Fibroblast of skin of scalp (primary cell): ENCODE data around the gene ARL8A.
"Not testable (repeated sequence)": the region's sequence is repeated elsewhere in the genome, so short reads cannot be mapped to it uniquely, and the experiment has no call there.

ENCODE experiments used
- DNase-seq: peaks from one replicate; pipeline ENCODE4 v3.0.0-alpha.2; 2013

Gene ARL8A

DNA sequence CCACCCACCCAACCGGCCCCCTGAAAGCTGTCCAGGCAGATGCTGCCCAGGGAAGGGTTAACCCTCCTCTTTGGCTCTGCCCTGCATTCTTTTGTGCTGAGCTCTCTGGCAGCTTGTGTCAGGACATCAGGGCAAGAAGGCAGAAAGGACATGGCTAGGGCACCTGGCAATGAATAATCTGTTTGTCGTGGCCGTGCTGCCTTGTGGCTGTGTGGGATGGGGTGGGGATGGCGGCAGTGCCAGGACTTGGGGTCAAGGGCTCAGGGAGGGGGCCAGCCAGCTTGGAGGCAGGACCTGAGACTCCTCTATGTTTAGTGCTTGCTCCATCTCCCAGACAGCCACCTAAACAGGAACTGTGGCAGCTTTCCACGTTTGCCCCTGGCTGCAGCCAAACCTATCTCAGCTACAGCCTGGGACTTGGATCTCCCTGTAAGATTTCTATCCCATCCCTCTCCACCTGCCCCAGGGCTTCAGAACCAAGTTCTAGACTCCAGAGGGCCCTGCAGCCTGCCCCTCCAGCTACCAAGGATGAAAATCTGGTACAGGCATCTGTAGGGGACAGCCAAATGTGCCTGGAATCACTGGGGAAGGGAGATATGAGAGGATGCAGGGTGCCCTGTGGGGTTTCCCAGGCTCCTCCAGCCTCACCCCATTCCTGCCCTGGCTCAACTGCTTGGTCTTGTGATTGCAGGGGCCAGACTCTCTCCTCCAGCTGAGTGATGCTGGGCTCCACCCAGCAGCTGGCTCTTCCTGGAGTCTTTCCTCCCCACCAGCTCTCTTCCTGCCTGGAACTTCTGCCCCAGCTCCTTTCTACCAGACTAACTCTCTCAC lies 31.5 kb downstream of the ARL8A start:
- no peak for DNase-seq

DNA sequence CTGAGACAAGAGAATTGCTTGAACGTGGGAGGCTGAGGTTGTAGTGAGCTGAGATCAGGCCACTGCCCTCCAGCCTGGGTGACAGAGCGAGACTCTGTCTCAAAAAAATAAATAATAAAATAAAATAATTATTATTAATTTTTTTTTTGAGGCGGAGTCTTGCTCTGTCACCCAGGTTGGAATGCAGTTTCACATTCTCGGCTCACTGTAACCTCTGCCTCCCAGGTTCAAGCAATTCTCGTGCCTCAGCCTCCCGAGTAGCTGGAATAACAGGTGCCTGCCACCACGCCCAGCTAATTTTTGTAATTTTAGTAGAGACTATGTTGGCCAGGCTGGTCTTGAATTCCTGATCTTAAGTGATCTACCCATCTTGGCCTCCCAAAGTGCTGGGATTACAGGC lies 32.9 kb downstream of the ARL8A start:
- not testable (repeated sequence) for DNase-seq

DNA sequence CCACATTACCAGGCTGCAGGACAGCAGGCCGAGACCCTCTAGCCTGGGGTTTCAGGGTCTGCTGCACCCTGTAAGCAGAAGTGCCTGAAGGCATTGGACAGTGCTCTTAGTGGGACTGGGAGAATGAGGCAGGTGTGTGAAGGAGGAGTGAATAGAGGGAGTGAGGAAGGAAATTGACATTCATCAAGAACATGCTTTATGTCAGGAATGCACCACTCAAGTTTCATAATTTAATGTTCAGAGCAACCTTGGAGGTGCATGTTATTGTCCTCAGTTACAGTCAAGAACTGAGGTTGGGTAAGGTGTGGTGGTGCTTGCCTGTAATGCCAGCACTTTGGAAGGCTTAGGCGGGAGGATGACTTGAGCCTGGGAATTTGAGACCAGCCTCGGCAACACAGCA lies 33.6 kb downstream of the ARL8A start:
- no peak for DNase-seq

DNA sequence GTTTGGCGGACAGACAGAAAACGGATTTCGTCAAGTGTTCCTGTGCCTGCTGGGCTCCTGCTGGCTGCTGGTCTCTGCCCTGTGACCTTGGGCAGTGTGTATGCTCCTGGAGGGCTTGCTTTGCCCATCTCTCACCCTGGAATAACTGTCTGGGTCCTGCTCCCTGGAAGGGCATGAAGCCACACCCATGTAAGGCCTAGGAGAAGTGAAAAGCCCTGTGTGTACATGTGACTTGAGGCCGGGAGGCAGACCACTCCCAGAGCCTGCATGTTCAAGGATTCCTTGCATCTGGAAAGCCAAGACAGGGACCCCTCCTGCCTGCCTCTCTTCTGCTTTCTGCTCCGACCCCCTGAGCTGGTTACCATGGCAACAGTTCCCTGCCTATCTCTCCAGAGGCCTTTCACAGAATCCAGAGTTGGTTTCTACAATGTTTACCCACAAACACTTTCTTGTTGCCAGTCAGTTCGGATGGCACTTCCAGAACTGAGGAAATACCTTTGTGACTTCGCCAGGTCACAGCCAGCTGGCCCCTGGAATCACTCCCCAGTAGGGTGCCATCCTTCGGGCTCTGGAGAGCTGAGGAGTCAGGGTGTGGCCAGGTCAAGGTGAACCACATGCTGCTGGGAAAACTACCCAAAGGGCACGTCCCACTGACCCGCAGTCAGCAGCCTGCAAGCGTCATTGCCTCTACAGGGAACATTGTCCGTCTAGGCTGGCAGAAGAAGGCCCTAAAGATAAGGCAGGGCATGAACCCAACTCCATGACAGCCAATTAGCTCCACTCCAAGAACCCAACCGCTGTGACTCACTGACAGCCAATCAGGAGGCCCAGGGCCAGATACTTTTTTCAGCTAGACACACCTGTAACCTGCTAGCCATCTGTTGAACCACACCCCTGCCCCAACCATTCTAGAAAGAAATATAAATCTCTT lies 36.5 kb downstream of the ARL8A start:
- no peak for DNase-seq

DNA sequence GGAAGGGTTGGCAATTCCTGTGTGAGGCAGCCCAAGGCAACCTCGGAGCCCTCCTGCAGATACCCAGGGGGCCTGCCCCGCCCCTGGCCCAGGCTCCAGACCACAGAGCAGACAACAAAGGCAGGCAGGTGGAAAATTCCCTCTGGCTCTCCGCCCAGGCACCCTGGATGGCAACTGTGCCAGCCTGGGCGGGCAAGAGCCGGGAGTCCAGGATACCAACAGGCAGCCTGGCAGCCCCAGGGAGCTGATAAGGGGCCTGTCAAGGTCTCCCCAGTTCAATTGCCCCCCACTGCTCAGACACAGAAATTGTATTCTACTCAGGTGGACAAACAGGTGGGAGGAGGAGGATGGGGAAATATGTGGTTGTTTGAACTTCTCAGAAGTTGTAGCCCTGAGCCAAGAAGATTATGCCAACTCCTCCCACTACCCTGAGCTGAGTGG lies 37.2 kb downstream of the ARL8A start:
- DNase-seq: no peak

DNA sequence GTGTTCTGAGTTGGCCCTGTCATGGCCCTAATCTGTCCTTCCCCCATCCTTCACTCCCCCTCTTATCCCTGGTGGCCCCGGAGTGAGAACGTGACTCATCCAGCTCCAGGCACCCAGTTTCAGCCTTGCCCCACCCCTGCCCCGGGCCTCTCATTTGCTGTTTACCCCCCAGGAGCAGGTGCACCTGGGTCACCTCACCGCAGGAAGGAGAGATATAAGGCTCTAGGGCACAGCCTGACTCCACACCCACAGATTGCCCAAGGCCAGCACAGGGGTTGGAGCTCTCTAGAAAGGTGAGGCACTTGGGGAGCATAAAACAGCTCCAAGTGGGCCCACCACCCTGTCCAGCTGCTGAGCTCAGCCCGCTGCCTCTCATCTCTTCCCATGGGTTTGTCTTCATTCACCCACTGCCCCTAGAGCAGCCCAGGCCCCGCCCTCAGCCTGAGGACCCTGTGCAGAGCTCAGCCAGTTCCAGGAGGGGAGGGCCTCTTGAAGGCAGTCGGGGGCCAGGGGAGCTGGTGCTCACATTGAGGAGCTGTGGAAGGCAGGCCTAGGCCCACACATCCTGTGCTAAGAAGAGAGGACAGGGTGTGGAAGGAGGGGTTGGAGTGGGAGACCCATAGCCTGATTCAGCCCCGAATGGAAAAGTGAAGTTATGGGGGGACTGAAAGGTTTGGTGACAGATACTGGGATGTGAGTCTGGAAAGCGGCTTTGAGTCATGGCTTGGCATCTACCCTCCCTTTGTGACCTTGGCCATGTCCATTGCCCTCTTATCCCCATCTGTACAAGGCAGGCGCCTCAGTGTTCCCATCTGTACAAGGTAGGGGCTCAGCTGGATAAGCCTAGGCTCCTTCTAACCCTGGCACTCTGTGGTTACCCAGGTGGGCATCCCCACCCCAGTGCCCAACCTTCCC lies 37.9 kb downstream of the ARL8A start:
- DNase-seq: no peak

DNA sequence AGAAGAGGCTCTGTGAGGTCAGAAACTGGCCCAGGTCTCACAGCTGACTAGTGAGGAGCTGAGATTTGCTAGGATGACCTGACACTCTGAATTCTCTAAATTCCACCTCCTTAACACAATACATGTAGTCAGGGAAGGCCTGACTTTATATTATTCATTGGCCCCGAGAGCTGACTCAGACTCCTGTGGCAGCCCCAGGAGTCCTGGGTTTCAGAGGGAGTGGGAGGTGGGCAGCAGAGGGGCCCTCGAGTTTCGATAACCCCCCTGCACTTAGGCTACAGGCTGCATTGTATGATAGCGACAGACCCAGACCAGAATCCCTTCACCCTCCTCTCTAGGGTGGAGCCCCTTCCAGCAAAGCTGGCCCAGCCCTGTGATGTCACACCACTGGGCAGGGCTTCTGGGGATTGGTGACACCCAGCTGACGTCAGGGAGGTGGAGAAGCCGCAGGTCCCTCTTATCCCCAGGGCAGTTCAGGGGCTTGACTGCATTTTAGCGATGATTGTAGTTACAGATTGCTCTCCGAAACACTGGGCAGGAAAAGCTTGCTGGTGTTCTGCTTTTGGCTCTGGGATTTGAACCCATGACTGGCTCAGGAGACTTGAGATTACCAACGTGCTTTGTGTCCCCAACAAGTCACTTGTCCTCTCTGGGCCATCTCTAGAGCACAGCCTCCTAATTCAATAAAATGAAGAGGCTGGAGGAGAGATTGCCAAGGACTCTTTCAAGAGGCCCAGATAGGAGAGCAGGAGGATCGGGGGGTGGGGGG lies 38.8 kb downstream of the ARL8A start:
- DNase-seq: peak; percentile 56

DNA sequence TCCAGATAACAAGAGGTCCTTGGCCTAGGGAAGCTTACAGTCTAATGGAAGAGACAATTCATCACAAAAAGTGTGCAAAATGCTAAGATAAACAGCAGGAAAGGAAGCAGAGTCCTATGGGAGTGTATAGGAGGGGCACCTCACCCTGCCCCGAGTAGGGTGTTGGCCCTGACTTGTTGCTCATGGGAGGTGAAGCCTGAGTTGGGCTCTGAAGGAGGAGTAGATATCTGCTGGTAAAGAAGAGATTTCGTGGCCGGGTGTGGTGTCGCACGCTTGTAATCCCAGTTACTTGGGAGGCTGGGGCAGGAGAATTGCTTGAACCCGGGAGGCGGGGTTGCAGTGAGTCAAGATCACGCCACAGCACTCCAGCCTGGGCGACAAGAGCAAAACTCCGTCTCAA lies 40.5 kb downstream of the ARL8A start:
- no peak for DNase-seq

DNA sequence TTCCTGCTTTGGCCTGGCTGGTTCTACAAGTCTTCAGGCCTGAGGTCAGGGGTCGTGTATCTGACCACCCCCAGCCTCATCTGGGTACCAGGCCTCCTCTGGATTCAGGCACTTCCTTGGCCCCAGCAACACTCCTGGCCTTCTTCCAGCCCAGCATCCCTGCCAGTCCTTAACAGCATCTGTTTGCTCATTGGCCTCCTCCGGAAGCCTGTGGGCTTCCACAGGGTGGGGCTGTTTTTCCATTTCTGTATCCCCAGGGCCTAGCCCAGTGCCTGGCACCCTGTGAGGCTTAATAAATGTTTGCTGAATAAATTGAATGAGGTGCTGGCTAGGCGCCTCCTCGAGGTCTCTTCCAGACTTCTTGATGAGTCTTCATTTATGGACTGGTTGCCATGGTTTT lies 43.4 kb downstream of the ARL8A start:
- no peak for DNase-seq

DNA sequence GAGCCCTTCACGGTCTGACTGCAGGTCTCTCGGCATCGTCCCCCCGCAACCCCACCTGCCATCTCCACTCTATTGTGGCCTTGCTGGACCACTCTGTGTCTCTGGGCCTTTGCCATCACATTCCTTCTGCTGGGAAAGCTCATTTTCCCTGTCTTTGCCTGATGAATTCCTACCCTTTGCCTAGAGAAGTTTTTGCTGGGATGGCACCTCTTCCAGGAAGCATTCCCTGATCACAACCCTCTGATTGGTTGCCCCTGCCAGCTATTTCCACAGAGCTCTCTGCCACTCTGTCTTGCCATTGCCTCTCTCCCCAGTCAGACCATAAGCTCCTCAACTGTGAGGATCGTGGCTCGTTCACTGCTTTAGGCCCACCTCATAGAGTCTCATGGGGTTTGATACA lies 50.7 kb downstream of the ARL8A start:
- no peak for DNase-seq

DNA sequence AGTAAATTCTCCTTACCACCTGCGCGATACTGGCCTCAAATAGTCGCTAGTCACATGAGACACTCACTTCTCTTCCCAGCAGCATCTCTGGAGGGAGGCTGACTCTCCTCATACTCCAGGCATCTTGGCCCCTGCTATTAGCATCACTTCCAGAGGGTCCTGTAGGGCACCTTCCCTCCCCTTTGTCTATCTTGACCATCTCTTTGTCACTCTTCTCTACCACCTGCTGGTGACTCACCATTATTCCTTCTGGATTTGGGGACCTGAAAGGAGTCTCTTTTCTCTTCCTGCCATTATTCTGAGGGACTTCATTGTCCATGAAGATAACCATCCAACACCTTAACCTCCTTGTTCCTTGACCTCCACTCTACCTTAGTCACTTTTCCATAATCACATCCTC lies 53.5 kb downstream of the ARL8A start:
- no peak for DNase-seq

DNA sequence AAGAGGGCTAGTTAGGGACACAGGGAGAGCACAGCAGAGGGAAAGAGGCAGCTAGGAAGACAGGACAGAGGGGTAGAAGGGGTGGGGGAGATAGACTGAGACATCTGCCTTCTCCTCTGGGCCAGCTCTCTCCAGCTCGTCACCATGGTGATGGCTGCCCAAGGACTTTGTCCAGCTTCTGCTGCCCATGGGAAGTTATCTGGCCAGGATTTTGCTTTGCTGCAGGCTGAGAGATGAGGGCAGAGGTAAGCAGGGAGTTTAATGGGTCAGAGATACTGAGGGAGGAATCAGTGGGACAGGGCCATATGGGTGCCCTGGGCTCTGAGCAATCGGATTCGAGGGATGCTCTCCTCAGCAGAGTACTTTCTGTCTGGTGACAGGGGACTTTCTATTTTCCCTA lies 56.3 kb downstream of the ARL8A start:
- DNase-seq: no peak

DNA sequence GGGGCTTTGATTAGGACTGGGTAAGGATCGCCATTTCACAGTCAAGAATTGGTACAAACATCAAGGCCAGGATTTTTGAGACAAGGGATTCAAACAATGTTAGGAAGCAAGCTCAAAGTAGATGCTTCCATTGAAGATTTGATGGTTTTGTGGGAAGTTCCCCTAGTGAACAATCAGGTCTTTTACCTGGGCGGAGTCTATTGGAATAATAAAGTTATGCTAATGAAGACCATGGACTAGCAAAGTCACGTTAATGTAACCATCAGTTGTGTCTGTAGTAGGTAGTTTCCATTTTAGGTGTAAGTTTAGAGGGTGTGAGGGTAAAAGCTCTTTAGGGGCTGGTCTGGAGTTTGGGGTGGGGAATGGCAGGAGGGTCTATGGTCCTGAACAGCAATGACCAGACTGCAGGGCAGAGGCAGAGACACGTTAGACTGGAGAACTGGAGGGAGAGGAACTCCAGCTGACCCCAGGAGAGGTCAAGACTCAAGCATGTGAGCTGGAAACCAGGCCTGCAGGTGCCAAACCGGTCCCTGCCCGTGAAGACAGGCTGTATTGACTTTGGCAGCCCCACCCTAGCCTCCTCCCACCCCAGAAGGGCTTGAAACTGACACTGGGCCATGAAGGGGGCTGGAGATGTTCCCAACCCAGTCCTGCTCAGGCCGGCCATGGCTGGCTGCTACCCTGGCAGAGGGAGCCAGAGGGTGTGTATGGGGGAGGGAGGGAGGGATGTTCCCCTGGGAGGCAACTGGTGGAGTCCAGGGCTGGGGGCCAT lies 57.8 kb downstream of the ARL8A start:
- no peak for DNase-seq

DNA sequence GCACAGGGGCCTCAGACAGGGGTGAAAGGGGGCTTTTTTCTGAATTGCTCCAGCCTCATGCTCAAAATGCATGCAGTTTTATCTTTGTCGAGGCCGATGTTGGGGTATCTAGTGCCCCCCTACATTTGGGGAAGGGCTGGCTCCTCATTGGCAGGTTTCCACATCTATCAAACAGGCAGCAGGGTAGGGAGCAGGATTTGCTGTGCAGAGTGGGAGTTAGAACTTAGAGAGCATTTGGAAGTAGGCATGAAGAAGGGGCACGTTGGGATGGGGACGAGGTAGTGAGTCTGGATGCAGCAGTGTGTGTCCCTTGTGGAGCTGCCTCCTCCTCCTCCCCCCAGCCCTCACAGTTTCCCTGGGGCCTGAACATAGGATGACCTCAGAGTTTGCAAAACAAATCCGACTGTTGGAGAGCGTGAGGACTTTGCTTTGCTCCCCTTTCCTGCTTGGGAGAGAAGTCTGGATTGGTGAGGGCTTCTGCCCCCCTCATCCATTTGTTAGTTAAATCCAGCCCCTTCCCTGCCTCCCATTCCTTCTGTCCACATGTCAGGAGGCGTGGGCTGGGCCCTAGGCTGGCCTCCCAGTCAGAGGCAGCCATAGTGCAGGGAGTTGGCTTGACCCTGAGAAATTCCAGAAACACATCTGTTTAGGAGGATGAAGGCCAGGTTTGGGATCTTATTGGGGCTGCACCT lies 58.7 kb downstream of the ARL8A start:
- DNase-seq: no peak

DNA sequence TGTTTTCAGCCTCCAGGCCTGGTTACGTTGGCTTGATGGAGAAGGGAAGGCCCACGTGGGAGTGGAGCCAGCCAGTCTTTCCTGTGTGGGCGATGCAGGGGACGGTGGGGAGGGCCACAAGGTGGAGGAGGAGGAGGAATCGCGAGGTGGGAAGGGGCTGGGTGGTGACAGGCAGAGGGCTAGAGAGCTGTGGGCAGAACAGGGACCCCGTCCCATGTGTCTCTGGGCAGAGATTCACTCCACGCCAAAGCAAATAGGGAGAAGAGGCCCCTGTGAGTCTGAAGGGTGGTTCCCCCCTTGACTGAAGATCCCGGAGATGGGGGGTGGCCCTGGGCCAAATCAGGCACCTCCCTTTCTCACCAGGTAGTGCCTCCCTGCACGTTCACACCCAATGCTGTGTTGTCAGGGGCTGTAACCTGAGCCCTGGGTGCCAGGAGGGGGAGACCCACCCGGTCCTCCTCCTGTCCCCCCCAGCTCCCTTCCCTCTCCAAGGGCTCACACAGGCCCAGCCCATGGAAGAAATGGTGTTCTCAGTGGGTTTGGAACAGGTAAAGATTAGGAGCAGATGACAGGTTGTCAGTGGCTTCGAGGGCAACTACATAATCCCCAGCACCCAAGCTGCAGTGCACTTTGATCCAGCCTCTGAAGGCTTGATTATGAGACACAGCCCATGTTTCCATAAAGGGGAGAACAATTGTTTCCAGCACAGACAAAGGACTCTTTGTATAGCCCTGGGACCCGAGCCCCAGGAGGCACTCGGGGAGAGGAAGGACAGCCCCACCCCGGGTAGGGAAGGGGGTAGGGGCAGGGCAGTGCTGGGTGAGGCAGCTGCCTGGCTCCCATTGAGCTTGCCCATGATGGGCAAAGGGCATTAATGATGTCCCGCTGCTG lies 59.5 kb downstream of the ARL8A start:
- no peak for DNase-seq
